Measurements from ENCODE around the gene DTNBP1. TPM values are rescaled to one million over a fixed set of nuclear protein-coding genes. Genes with fewer than 3 reads are reported as not detected.

The DTNBP1 gene
- total and polyA plus RNA-seq, 2 donors (not counting 3 experiments of a cell fraction or from before 2014, with no cell fraction given), result 24.3 to 28.9 TPM

DNA sequence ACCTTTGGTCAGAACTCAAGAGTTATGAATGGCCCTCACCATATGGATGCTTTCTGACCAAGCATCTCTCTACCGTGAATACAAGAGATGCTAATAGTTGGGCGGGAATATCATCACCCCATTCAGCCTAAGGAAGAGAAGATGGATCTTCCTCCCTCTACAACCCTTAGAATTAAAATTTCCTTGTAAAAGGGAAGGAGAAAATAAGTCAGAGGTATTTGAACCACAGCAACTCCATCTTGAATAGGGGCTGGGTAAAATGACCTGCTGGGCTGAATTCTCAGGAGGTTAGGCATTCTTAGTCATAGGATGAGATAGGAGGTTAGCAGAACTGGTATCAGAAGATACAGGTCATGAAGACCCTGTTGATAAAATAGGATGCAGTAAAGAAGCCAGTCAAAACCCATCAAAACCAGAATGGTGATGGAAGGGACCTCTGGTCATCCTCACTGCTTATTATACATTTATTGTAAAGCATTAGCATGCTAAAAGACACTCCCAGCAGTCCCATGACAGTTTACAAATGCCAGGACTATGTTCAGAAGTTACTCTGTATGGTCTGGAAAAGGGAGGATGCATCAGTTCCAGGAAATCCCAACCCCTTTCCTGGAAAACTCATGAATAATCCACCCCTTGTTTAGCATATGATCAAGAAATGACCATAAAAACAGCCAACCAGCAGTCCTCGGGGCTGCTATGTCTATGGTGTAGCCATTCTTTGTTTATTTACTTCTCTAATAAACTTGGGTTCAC, 101.2 kb downstream of the DTNBP1 start:
- intact Hi-C loops (cut with micrococcal nuclease), result no loop called here
- H3K9me1 ChIP-seq (replicated peaks; ENCODE audit: control insufficient read depth, extremely low read depth, insufficient read depth, low read length), result no peaks in the 10 kb centered on the region
- no TSS peak for BruUV-seq (replicated peaks)
- CTCF ChIA-PET, result no interaction called here
- no peak for FAIRE-seq
- H3K79me2 ChIP-seq (ENCODE audit: control insufficient read depth, insufficient read depth, low read length), result no peaks in the 10 kb centered on the region
- H3K4me3 ChIP-seq (replicated peaks in 1 of 3; ENCODE audit: insufficient read depth in 1 of 3, low read depth in 1 of 3, low read length in 3 of 3), result no peak overlapping the region
- H3K4me2 ChIP-seq (ENCODE audit: insufficient read depth, low read length), result no peak overlapping the region
- no peak overlapping the region for H2AFZ ChIP-seq (ENCODE audit: low read depth, low read length)
- H3K27ac ChIP-seq (ENCODE audit: insufficient read depth, low read depth, low read length), result no peak overlapping the region
- POLR2A ChIA-PET, result no interaction called here
- H3K36me3 ChIP-seq (ENCODE audit: control insufficient read depth in 2 of 2, extremely low read depth in 1 of 2, insufficient read depth in 2 of 2, low read length in 2 of 2), result no peaks in the 10 kb centered on the region
- dilution Hi-C loops (cut with MboI; ENCODE audit: extremely low pct_ligation_motif_present, low sequenced_read_pairs), result no loop called here
- H4K20me1 ChIP-seq (replicated peaks; ENCODE audit: control insufficient read depth, extremely low read depth, insufficient read depth, low read length), result no peaks in the 10 kb centered on the region
- no peaks in the 10 kb centered on the region for H3K9me3 ChIP-seq (replicated peaks; ENCODE audit: control insufficient read depth, insufficient read depth, low read length)
- no peaks in the 10 kb centered on the region for H3K27me3 ChIP-seq (ENCODE audit: control insufficient read depth in 2 of 2, insufficient read depth in 2 of 2, low read length in 2 of 2)
- no peaks in the 10 kb centered on the region for H3K4me1 ChIP-seq (ENCODE audit: control insufficient read depth, extremely low read depth, insufficient read depth, low read length)
- H3K9ac ChIP-seq (replicated peaks; ENCODE audit: extremely low read depth, insufficient read depth, low read length), result no peak overlapping the region
- TF ChIP-seq, protein P1, sequence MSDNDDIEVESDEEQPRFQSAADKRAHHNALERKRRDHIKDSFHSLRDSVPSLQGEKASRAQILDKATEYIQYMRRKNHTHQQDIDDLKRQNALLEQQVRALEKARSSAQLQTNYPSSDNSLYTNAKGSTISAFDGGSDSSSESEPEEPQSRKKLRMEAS (IDR thresholded peaks at IDR 0.05; ENCODE audit: insufficient read depth, insufficient read length), result no peak
- TF ChIP-seq POLR2AphosphoS5 (IDR thresholded peaks at IDR 0.05; ENCODE audit: insufficient read depth, low read depth, low read length) (no peak), GATA2 (IDR thresholded peaks at IDR 0.05; ENCODE audit: insufficient read depth, insufficient read length, low read depth, low read length) (no peak), MYC (IDR thresholded peaks at IDR 0.05; ENCODE audit: low read depth, low read length) (no peak), EZH2 (IDR thresholded peaks at IDR 0.05; ENCODE audit: borderline replicate concordance, low read depth, low read length, severe bottlenecking) (no peak), JUN (IDR thresholded peaks at IDR 0.05; ENCODE audit: borderline replicate concordance, insufficient read depth, insufficient read length, low read depth) (no peak), FOS (IDR thresholded peaks at IDR 0.05; ENCODE audit: borderline replicate concordance, insufficient read depth, low read length) (no peak), POLR2A (IDR thresholded peaks at IDR 0.05; ENCODE audit: low read depth, low read length) (no peak)
- TF ChIP-seq, protein P2, sequence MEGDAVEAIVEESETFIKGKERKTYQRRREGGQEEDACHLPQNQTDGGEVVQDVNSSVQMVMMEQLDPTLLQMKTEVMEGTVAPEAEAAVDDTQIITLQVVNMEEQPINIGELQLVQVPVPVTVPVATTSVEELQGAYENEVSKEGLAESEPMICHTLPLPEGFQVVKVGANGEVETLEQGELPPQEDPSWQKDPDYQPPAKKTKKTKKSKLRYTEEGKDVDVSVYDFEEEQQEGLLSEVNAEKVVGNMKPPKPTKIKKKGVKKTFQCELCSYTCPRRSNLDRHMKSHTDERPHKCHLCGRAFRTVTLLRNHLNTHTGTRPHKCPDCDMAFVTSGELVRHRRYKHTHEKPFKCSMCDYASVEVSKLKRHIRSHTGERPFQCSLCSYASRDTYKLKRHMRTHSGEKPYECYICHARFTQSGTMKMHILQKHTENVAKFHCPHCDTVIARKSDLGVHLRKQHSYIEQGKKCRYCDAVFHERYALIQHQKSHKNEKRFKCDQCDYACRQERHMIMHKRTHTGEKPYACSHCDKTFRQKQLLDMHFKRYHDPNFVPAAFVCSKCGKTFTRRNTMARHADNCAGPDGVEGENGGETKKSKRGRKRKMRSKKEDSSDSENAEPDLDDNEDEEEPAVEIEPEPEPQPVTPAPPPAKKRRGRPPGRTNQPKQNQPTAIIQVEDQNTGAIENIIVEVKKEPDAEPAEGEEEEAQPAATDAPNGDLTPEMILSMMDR (IDR thresholded peaks at IDR 0.05; ENCODE audit: extremely low read depth in 1 of 2, insufficient read depth in 1 of 2, low read depth in 1 of 2, low read length in 2 of 2), result no peak
- no peak for DNase-seq (ENCODE audit: low read depth, low spot score)
